ENCODE results near the gene TLR9.

The TLR9 gene

GRCh38 chr3:52233108-52233591 is 7.7 kb upstream of the TLR9 start:
- no peak for DNase-seq

GRCh38 chr3:52232279-52233107 is 7.0 kb upstream of the TLR9 start:
- peak in 1 of 58 donors; percentile 14 for DNase-seq

- peak in 16 of 58 donors; percentile 19 to 58 (median 32) for DNase-seq
These were observed 6.2 kb upstream of the TLR9 start for GRCh38 chr3:52231502-52232278.

GRCh38 chr3:52230889-52231499 is 5.5 kb upstream of the TLR9 start:
- DNase-seq, result no peak

GRCh38 chr3:52230461-52230860 is 5.0 kb upstream of the TLR9 start:
- no peak for DNase-seq

- no peak for DNase-seq
These were observed 4.2 kb upstream of the TLR9 start for GRCh38 chr3:52229656-52230055.

- DNase-seq, result no peak
These were observed 3.4 kb upstream of the TLR9 start for GRCh38 chr3:52228751-52229291.

- DNase-seq, result no peak
These were observed 2.8 kb upstream of the TLR9 start for GRCh38 chr3:52228266-52228665.

GRCh38 chr3:52227766-52228165 is 2.3 kb upstream of the TLR9 start:
- DNase-seq, result no peak

- no peak for DNase-seq
These were observed 1.7 kb upstream of the TLR9 start for GRCh38 chr3:52227117-52227516.

GRCh38 chr3:52226229-52226817 is 878 bp upstream of the TLR9 start:
- DNase-seq, result no peak

GRCh38 chr3:52223449-52224408 is 1.7 kb downstream of the TLR9 start:
- DNase-seq, result no peak

- no peak for DNase-seq
These were observed 2.9 kb downstream of the TLR9 start for GRCh38 chr3:52222319-52223221.

- no peak for DNase-seq
These were observed 3.7 kb downstream of the TLR9 start for GRCh38 chr3:52221563-52222318.

- DNase-seq, result no peak
These were observed 4.3 kb downstream of the TLR9 start for GRCh38 chr3:52221141-52221562.

GRCh38 chr3:52220380-52221026 is 4.9 kb downstream of the TLR9 start:
- peak in 56 of 58 donors; percentile 21 to 88 (median 62) for DNase-seq

GRCh38 chr3:52218937-52219650 is 6.4 kb downstream of the TLR9 start:
- peak in 1 of 58 donors; percentile 12 for DNase-seq
